Motor neuron (in vitro differentiated cells): ENCODE data around the gene DDIT4L. TPM values are rescaled to one million over a fixed set of nuclear protein-coding genes. Genes with fewer than 3 reads are reported as not detected.
"Not testable (repeated sequence)": the region's sequence is repeated elsewhere in the genome, so short reads cannot be mapped to it uniquely, and the experiment has no call there.

Experiments
- ATAC-seq, 8 experiments: fragments of 200-7000 bp; cut with Tn5 transposase; replicated peaks in 6 of 8; 2 replicates each; pipeline ENCODE4 v1.8.0; 2021; ENCODE audit warnings: mild to moderate bottlenecking in 8 of 8, moderate library complexity in 8 of 8
- H3K27ac ChIP-seq, 2 donors: fragments of 250-450 bp; sonication (Bioruptor Pico); 2 replicates each; pipeline ENCODE4 v1.9.0; 2021; ENCODE audit warnings: antibody characterized with exemption in 2 of 2, mild to moderate bottlenecking in 2 of 2, moderate library complexity in 1 of 2
- H3K4me1 ChIP-seq, 2 donors: fragments of 250-450 bp; sonication (Bioruptor Pico); replicated peaks in 1 of 2; 2 replicates each; pipeline ENCODE4 v1.6.1; 2021; ENCODE audit warnings: antibody characterized with exemption in 2 of 2, mild to moderate bottlenecking in 2 of 2, moderate library complexity in 1 of 2
- H3K4me3 ChIP-seq, 5 donors: fragments of 250-450 bp; sonication (Bioruptor Pico); 2 replicates each; pipeline ENCODE4 v1.9.0; 2021; ENCODE audit warnings: antibody characterized with exemption in 5 of 5, mild to moderate bottlenecking in 5 of 5, moderate library complexity in 4 of 5
- WGBS, 10 experiments: fragments of 450-650 bp; shearing (Covaris generic); methylation state at CpG; one replicate each; pipeline ENCODE4 v1.0.0; 2022; 5-methylcytosine and 5-hydroxymethylcytosine counted together
- in situ Hi-C, 9 experiments: fragments of 400-800 bp; cut with MboI; loops; one replicate each; pipeline ENCODE4 v1.15.0; 2021; ENCODE audit warnings: low sequenced_read_pairs in 9 of 9, low pct_unique_long_range_greater_than_20kb in 2 of 9; ENCODE audit not compliant: unreplicated experiment in 9 of 9
- total RNA-seq, 8 experiments: library from RNA; unstranded; fragments of 300-600 nt; gene quantifications; 2 replicates each; pipeline versions ENCODE4 v1.2.3 to v1.2.4, GENCODE V29; 2022

DDIT4L gene
- total RNA-seq, 8 experiments from 2014 or later = 0.14 to 4.0 (median 0.84) TPM

- ATAC-seq = peak in 2 of 8 experiments; percentile 41 to 45
- no peak overlapping the region for H3K27ac ChIP-seq
- no peak overlapping the region for H3K4me3 ChIP-seq
- in situ Hi-C loops = no loop called here
- 0 to 100% (median 85%) methylated on average over 1 to 4 of the region's 6 CpGs; no CpG with 5 or more reads in 3 of the 10 experiments for WGBS, 10 experiments
- H3K4me1 ChIP-seq = no peaks in the 10 kb centered on the region
Observed at GRCh38 chr4:100149190-100149589, 41.1 kb downstream of the DDIT4L start.

GRCh38 chr4:100147684-100148083 lies 42.6 kb downstream of the DDIT4L start:
- 0 to 60% (median 52%) methylated on average over 1 of the region's 1 CpG for WGBS, 10 experiments
- Histone ChIP-seq H3K27ac (no peak overlapping the region), H3K4me1 (no peaks in the 10 kb centered on the region), H3K4me3 (no peak overlapping the region)
- in situ Hi-C loops = no loop called here
- no peak for ATAC-seq

- Histone ChIP-seq H3K27ac (no peak overlapping the region), H3K4me3 (no peak overlapping the region), H3K4me1 (no peaks in the 10 kb centered on the region)
- WGBS, 10 experiments = 0 to 100% (median 91%) methylated on average over 1 of the region's 1 CpG; no CpG with 5 or more reads in 1 of the 10 experiments
- ATAC-seq = no peak
- in situ Hi-C loops = no loop called here
Observed at GRCh38 chr4:100147198-100147597, 43.1 kb downstream of the DDIT4L start.

- Histone ChIP-seq H3K4me1 (no peaks in the 10 kb centered on the region), H3K27ac (no peak overlapping the region), H3K4me3 (no peak overlapping the region)
- no peak for ATAC-seq
- in situ Hi-C loops = no loop called here
Observed at GRCh38 chr4:100146756-100147155, 43.5 kb downstream of the DDIT4L start.

- in situ Hi-C loops, ATAC-seq, H3K27ac ChIP-seq, H3K4me3 ChIP-seq, H3K4me1 ChIP-seq: not testable (repeated sequence)
- WGBS, 10 experiments = 64 to 100% (median 92%) methylated on average over 1 to 4 of the region's 4 CpGs
Observed at GRCh38 chr4:100137320-100137719, 52.9 kb downstream of the DDIT4L start.

Other genes starting within 250 kb of the DDIT4L start
- gene DNAJB14, start 243.8 kb downstream of the DDIT4L start, total RNA-seq = 10 to 100 TPM; 20.4 to 60.4 (median 33.6) TPM
- gene H2AZ1, start 240.2 kb downstream of the DDIT4L start, total RNA-seq = 100 to 1,000 TPM; 135 to 722 (median 290) TPM